ENCODE measurements around the gene ABHD18.
"Not testable (repeated sequence)": the region's sequence is repeated elsewhere in the genome, so short reads cannot be mapped to it uniquely, and the experiment has no call there.

The ABHD18 gene

DNA sequence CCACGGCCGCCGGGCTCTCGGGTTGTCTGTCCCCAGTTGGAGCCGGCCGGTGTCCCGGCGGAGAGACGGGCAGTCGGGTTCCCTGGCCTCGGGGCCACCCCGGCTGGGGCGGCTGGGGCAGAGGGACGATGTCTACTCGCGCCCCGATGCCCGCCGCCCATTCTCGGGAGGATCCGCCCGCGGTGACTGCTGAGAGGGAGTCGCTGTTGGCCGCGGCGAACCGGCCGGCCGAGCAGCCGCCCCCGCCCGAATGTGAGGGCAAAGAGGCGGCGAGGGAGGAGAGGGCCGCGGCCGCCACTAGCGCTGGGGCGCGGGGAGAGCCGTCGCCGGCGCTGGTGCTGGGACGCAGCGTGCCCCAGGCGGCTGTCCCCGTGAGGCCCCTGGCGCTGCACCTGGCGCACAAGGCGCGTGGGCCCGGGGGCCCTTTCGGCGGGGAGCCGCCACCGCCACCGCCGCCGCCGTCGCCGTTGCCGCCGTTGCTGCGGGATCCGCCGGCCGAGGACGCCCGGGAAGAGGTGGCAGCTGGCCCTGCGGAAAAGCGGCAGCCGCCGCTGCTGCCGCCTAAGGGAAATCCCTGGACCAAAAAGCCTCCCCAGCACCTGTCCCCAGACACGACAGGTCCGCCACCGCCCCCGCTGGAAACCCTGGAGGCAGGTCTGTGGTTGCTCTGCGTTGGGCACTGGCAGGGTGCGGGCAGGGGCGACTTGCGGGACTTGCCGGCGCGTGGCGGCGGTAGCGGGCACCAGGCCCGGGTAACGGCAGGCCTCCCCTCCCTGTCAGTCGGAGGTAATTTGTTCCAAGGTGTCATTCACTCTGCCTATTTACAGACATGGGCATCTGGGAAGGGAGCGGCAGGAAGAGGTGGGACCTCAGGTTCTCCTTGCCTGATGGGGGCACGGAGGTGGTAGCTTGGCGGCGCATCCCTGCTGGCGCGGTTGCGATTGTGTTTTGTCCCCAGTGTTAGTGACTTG, 96.6 kb downstream of the ABHD18 start:
- DNase-seq (ENCODE audit: low read depth in 1 of 2, low spot score in 1 of 2), result peak; percentile 36 to 50

DNA sequence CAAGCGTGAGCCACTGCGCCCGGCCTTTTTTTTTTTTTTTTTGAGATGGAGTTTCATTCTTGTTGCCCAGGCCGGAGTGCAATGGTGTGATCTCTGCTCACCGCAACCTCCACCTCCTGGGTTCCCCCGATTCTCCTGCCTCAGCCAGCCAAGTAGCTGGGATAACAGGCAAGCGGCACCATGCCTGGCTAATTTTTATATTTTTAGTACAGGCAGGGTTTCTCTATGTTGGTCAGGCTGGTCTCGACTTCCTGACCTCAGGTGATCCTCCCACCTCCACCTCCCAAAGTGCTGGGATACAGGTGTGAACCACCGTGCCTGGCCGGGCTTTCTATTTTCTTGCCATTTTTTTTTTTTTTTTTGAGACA, 101.2 kb downstream of the ABHD18 start:
- not testable (repeated sequence) for DNase-seq (ENCODE audit: low read depth in 1 of 2, low spot score in 1 of 2)

DNA sequence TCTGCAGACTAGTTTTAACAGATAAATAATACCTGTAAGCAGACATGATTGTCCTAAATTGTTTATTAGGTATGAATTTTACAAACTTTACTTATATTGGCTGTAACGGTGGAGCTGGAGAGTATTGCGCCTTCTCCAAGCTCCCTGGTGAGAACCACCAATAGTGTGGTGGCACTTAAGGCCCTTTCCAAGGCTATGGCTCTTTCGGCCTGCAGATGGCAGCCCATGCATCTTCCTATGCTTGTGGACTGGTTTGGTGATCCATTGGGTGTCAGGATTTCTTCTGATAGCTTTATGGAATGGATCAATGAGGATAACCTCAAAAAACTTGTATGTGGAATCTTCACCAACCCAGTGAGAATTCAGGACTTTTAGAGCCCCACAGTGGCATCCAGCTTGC, 103.7 kb downstream of the ABHD18 start:
- DNase-seq (ENCODE audit: low read depth in 1 of 2, low spot score in 1 of 2), result no peak

DNA sequence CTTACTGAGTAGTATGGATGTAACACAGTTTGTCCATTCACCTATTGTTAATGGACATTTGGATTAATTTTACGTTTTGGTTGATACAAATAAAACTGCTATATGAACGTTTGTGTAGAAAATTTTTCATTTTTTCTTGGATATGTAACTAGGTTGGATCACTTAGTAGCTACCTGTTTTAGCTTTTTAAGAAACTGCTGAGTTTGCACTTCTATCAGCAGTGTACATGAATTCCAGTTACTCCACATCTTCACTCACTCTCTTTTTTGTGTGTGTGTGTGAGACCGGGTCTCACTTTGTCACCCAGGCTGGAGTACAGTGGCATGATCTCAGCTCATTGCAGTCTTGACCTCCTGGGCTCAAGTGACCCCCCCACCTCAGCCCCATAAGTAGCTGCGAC, 111.3 kb downstream of the ABHD18 start:
- no peak for DNase-seq (ENCODE audit: low read depth in 1 of 2, low spot score in 1 of 2)
